Glomerular endothelial cell (primary cell): ENCODE results near the gene RB1. TPM values are rescaled to one million over a fixed set of nuclear protein-coding genes. Genes with fewer than 3 reads are reported as not detected.

ENCODE experiments used
- DNase-seq: peaks from one replicate; pipeline ENCODE4 v3.0.0-alpha.2; 2011; ENCODE audit warnings: low read depth, low spot score; ENCODE audit errors: extremely low read depth
- total RNA-seq: library from RNA; depleted of rRNA; stranded (reverse); fragments of >200 nt; gene quantifications from 2 replicates; pipeline ENCODE4 v1.2.3, GENCODE V29; 2015

Gene RB1
- total RNA-seq, 1 donor from 2014 or later, result 47.0 TPM

DNA sequence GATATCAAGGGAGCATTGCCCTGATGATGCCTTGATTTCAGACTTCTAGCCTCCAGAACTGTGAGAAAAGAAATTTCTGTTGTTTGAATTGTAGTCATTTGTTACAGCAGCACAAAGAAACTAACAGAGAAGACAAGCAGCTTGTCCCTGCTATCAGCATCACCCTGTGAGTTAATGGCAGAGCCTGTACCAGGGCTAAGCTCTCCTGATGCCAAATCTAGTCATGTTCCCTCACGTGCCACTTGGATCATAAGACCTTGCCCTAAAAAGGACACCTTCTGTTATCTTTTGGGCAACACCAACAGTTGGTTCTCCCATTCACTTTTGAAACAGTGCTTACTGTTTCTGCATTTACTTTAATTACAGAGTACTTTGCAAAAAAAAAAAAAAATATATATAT lies 214.5 kb downstream of the RB1 start:
- DNase-seq, result no peak

GRCh38 chr13:48526286-48526685 lies 222.7 kb downstream of the RB1 start:
- no peak for DNase-seq

- no peak for DNase-seq
Observed at GRCh38 chr13:48527955-48528354, 224.4 kb downstream of the RB1 start.

DNA sequence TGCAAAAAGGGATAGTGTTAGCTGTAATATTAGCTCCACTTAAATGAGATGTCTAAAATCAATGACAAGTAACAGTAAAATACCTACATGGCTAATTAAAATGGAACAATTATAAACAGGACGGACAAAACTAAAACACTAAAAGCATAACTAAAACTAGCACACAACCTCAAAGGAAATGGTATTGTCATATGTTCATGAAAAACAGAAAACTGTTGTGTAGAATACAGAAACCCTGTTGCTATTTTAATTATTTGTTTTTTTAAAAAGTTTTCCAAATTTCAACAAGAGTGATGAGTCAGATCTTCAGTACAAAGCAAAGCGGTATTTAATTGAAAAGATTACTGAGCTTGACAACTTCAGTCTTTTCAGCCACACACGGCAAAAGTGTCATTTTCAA lies 225.2 kb downstream of the RB1 start:
- DNase-seq, result no peak

DNA sequence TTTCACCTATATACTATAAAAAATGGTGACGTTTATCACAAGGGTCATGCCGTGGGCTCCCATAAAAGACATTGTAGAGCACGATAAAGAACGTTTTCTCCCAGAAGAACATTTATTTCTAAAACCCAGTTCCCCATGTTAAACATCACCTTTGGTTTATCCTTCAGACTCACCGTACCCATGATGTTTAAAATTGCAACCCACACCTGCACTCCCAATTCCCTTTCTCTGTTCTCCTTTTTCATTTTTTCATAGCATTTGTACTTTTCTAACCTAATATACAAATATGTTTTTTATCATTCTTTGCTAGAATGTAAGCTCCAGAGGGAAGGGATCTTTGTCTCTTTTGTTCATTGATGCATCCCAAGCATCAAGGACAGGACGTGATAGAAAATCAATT lies 227.3 kb downstream of the RB1 start:
- no peak for DNase-seq

Other genes with a start within 250 kb of the RB1 start
- 22.9 and 26.3 TPM in 2 replicates for gene MED4, start 208.6 kb upstream of the RB1 start, total RNA-seq
- gene ITM2B, start 70.5 kb upstream of the RB1 start, total RNA-seq, result 357 and 462 TPM in 2 replicates
- 10.2 and 18.7 TPM in 2 replicates for gene LPAR6, start 109.4 kb downstream of the RB1 start, total RNA-seq
- 6.3 and 7.6 TPM in 2 replicates for gene RCBTB2, start 229.3 kb downstream of the RB1 start, total RNA-seq